Activated T-cell treated with anti-CD3 and anti-CD28 coated beads, Interleukin-2, amount 50 U/mL, for 1 hour (primary cell): ENCODE results near the gene DUS1L.

Experiments
- DNase-seq: peaks from one replicate; pipeline ENCODE4 v3.0.0-alpha.2; 2020

DUS1L gene

DNA sequence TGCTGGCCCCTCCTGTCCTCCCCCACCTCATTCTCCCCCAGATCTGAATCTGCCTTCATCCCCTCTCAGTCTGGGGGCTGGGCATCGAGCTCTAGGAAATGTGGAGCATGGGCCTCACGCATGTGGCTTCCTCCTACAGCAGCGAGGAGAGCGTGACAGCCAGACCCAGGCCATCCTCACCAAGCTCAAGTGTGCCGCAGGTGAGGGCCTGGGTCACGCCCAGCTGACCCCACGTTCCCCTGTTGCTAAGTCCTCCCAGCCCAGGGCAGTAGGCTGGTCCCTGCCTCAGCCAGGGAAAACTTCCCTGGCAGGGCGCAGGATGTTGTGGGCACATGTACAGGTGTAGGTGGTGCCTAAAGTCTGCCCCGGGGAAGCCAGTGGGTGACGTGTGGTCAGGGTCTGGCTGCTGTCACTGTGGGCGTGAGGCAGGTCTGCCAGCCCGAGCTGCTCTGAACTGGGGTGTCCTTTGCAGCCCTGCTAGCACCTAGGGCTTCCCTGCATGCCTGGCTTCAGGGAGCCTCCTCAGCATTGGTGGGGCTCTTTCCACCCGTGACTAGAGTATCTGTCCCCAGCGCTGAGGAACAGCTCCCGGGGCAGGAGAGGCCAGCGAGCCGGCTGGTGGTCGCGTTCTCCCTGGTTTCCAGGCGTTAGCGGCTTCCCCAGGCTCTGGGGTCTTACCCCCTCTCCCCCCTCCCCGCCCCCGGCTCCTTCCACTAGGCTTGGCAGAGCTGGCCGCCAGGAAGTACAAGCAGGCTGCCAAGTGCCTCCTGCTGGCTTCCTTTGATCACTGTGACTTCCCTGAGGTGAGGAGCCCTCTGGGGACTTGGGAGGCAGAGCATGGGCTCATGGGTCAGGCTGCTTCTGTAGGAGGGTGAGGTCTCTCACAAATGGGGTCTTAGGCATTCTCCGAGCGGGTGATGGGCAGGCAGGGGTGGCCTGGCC, 10.3 kb downstream of the DUS1L start:
- no peak for DNase-seq

DNA sequence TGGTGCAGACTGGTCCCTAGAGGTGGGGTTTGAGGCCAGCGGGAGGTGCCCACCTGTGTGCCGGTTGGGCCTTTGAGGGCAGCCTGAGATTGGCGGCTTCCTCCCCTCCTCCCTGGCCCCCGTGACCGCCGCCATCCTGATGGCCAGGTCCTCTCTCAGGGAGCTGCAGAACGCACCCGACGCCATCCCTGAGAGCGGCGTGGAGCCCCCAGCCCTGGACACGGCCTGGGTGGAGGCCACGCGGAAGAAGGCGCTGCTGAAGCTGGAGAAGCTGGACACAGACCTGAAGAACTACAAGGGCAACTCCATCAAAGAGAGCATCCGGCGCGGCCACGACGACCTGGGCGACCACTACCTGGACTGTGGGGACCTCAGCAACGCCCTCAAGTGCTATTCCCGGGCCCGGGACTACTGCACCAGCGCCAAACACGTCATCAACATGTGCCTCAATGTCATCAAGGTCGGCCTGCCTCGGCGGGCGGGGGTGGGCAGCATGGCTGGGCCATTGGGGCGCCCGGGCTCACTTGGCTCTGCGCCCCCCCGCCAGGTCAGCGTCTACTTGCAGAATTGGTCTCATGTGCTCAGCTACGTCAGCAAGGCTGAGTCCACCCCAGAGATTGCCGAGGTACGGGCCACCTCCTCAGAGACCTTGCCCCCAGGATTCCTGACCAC, 11.1 kb downstream of the DUS1L start:
- DNase-seq = no peak

DNA sequence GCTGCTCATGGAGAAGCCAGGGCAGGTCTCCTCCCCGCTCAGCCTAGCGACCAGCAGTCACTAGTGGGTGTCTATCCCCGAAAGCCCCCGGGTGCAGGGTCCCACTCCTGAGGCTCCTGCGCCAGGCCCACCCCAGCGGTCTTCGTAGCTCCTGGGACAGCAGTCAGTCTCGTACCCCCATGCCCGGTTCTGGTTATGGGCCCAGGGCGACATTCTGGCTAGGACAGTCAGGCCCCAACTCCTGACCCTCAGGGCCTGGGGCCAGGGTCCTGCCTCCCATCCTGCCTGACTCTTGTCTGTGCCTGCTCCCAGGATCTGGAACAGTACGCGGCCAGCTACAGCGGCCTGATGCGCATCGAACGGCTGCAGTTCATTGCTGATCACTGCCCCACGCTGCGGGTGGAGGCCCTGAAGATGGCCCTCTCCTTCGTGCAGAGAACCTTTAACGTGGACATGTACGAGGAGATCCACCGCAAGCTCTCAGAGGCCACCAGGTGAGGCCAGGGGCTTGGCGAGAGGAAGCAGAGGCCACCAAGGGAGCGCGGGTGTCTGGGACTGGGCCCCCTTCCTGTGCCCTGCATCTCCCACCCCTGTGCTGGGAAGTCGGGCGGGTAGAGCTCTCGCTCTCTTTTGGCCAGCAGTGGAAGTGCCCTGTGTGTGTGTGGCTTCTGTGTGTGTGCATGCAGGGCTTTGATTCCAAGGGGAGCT, 11.9 kb downstream of the DUS1L start:
- no peak for DNase-seq

DNA sequence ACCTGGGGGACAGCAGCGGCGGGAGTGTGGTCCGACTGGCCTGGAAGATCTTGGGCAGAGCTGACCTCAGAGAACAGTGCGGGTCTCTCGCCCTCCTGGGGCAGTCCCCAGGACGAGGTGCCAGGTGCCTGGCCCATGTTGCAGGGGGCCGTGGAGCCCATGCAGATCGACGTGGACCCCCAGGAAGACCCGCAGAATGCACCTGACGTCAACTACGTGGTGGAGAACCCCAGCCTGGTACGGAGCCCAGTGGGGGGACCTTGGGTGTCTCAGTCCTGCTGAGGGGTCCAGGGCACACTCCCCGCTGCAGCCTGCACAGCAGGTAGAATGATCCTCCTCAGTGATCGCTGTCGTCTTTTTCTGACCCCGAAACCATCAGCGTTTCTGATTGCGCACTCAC, 12.5 kb downstream of the DUS1L start:
- DNase-seq = no peak

DNA sequence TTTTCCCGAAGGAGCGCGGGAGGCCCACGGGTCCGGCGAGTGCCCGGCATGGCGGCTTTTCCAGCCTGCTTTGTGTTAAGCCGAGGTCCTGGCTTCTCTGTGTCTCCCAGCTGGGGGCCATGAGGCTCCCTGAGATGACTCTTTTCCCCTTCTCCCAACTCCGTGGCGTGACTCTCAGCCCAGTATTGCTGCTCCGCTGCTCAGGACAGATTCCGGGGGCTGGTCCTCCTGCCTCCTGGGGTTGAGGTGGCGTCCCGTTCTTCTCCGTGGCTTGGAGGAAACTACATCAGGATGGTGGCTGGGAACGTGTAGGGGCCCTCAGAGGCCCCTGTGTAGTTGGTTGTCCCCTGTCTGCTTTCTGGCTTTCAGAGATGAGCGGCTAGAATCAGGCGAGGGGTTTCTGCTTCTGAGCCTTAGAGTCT, 13.0 kb downstream of the DUS1L start:
- DNase-seq = no peak

DNA sequence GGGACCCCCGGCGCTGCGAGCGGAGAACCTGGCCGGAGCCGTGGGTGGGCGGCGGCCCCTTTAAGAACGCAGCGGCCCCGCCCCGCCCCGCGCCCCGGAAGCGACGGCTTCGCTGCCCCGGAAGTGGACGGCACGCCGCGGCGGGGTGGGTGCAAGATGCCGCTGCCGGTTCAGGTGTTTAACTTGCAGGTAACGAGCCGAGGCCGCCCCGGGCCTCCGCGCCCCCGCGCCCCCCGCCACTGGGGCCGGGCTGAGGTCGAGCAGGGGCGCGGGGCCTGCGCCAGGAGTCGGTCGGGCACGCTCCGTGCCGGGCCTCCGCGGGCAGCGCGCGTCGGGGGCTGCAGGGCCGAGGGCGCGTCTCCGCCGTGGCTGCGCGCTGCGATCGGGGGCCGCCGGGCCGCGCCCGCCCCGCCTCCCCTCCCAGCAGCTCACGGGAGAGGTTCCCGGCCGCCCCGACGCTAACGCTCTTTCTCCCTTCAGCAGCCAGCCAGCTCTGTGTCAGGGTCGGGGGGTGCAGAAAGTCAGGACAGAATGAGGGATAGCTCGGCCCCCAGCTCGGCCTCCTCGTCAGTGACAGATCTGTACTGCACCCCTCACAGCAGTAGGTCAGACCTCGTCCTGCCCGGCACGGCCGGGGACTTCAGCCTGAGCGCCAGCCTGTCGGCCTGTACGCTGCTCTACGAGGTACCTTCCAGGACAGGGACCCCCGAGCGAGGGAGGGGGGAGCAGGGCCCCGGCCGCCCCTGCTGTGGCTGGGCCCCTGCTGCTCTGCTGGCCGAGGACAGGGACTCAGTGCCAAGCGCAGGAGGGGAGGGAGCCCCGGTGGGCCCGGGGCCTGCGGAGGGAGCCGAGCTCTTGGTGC, 13.6 kb downstream of the DUS1L start, which contains the start of the genes GPS1 and RFNG:
Gene GPS1 (plus strand): TSS at position 123 of the 862 bp plus-strand sequence. CDS start 34 bp downstream, at position 157.
Gene RFNG (minus strand): TSS at position 36 of the 862 bp plus-strand sequence. CDS start 45 bp downstream, outside the sequence.
- peak; percentile 84 for DNase-seq

DNA sequence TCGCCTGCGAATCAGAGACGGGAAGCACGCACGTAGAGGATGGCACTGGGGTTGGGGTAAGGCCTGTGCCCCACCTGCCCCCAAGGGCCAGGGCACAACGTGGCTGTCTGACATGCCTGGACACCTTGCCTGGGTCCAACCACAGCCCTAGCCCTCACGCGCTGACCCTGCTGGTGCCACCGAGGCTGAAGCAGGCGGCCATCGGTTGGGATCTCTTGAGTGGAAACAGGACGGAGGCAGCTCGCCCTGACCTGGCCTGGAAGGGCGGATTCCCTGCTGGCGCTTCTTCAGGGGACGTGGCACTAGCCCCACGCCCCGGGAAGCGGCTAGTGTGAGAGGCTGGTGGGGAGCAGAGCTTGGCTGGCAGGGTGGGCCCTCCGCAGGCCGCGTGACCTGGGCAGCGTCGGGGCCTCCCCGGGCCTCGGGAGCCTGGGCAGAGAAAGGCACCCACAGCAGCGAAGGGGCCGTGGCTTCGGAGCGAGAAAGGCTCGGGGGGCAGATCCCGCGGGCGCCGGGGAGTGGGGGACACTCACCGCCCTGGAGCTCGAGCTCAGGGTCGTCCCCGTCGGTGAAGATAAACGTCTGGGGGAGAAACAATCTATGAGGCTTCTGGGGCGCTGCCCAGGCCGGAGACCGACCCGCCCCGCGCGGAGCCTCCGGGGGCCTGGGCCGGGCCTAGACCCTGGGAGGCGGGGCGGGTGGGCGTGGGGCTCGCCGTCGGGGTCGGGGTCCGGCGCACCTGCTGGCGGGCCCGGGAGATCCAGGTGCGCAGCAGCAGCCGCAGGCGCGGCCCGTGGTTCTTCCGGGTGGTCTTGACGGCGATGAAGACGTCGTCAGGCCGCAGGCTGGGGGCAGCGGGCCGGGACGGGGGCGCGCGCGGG, 14.6 kb downstream of the DUS1L start:
- no peak for DNase-seq

DNA sequence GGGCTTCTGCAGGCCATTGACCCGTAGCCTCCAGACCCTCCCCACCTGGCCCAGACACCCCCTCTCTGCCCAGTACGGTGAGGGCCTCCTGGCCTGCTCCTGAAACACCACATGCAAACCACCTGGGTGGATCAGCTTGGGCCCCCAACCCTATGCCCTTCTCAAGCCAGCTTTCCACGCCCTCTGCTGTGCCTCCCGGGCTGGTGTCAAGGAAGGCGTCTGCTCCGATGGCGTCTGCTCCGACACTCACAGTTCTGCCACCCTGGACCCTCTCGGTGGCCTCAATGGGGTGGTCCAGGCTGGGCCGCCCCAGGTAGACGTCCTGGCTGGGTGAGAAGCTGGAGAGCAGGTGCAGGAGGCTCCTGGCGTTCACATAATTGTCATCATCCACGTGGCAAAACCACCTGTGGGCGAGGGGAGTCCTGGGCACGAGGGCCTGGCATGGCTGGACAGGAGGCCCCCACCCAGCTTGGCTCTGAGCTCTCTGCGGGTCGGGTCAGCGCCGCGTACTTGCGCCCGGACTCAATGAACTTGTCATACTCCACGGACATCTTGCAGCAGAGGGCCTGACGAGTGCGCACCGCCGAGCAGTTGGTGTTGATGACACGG, 15.3 kb downstream of the DUS1L start:
- no peak for DNase-seq

DNA sequence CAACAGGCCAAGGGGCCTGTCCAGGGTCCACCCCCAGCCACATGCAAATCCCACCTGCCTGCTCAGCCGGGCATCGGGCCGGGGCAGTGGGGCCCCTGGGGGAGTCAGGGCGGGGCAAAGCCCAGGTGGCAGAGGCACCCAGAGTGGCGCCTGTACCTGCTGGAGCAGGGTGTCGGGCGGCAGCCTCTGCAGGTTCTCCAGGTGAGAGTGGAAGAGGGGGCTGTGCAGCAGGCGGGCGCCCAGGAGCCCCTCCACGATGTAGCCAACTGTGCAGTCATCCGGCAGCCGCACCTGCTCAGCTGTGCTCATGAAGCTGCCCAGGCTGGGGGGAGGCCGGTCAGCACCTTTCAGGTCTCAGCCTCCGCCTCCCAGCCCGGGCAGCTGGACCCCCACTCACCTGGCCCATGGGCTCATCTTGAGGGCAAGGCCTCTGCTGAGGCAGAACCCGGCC, 16.1 kb downstream of the DUS1L start:
- DNase-seq = no peak

DNA sequence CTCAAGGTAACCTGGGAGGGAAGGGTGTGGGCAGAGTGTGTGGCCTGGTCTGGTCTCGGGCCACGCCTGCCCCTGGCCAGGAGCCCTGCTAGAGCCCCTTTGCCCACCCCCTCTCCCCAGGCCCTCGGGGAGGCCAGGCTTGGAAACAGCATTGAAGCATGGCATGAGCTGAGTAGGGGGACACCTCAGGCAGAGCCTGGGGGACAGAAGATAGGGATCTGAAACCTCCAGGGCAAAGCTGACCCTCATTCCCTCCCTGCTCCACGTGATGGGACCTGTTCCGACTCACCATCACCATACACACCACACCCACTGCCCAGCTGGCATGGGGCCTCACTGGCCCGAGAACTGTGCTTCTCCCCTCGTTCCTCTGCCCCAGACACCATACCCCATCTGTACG, 16.5 kb downstream of the DUS1L start:
- no peak for DNase-seq

DNA sequence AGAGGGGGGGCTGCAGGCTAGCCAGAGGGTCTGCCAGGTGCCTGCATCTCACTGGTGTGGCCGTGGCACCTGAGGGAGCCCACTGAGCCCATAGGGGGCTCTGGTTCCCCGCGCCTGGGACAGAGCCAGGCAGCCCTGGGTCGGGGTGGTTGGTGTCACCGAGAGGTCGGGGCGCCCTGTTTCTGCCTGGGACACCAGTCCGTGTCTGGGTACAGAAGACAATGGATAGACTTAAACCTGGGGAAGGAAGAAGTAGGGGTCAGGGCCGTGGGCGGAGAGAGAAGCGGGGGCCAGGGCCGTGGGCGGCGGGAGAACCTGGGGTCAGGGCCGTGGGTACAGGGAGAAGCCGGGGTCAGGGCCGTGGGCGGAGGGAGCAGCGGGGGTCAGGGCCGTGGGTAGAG, 17.0 kb downstream of the DUS1L start:
- DNase-seq = no peak

DNA sequence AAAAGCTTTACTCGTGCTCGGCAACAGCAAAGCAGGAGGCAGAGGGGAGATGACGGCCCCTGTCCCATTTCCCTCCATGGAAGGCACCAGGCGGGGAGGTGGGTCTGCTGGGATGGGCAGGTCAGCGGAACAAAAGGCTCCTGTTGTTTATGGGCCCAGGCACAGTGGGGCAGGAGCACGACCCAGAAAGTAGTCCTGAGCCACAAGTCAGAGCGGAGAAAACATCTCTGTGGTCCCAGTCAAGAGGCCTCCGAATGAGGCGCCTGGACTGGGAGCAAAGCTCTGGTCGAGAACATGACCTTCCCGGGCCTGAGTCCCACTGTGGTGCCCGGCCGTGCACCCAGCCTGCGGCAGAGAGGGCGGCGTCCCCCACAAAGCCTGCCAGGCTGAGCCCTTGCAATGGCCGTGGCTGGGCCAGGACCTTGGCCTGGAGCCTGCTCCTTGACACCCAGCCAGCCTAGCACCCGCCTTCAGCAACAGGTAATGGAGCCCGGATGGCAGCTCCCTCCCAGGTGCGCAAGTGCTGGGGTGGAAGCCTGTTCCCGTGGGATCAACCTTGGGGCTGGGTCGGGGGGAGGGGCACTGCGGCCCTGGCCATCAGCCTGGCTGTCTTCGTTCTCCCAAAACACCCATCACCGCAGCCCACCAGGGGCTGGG, 17.6 kb downstream of the DUS1L start:
- DNase-seq = no peak

DNA sequence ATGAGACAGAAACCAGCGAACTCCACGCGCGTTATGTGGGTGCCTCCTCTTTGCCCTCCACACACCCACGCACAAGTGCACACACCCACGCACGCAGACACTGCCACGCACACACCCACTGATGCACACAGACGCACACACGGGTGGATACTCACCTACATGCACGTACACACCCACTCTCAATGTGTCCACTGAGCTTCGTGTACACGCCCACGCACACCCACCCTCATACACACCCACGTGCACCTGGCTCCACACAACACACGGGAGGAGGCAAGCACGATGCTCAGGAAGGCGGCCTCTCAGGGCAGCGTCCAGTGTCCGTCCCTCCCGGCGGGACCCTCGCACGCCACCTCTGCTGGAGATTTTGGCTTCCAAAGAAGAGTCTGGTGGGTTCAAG, 18.2 kb downstream of the DUS1L start:
- no peak for DNase-seq

DNA sequence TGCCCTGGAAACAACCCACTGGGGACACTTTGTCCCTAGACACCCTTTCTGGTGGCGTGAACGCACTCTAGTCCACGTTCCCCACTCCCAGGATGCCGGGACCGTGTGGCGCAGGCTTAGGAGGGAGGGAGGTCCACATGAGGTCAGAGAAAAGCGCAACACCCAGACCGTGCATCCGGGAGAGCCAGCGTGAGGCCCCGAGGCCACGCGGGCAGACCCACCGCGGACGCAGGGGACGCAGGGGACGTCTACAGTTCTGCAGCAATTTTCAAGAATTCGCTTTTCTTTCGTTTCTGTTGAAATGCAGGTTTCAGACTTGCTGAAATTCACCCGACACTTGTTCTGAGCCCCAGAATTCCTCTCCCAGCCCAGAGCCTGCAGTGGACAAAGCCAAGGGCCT, 18.7 kb downstream of the DUS1L start:
- DNase-seq = no peak

DNA sequence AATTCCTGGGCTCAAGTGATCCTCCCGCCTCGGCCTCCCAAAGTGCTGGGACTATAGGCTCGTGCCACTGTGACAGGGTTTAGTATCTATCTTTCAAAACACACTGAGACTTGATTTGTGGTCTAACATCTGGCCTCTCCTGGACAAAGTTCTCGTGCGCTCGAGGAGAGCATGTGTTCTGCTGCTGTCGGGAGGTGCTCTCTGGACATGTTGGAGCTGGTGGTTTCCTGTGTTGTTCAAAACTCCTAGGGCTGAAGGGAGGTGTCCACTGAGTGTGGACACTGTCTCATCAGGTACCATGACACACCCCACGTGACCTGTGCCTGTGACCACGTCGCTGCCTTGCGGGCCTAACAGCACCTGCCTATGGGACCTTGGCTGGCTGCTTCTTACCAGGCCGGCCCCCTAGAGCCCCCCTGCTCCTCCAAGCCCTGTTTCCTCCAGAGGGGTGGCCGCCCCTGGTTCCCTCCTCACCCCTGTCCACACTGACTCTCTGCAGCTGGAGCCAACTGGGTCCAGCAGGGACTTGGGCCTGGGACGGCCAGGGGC, 19.6 kb downstream of the DUS1L start:
- no peak for DNase-seq

DNA sequence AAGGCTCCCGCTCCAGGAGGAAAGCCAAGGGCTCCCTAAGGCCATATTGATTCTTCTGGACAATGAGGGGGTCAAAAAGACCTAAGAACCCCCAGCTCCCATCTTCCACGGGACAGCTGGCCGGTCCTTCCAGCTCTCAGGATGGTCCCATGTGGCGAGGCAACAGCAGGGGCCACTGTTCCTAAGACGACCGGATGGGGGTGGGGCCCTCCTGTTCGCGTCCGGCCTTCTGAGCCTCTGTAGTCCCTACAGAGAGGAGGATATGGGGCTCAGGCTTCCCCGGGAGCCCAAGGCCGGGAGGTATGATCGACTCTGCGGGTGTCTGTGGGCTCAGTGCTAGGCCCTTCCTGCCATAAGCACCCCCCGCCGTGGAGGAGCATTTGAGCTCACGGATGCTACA, 22.1 kb downstream of the DUS1L start:
- DNase-seq = no peak

DNA sequence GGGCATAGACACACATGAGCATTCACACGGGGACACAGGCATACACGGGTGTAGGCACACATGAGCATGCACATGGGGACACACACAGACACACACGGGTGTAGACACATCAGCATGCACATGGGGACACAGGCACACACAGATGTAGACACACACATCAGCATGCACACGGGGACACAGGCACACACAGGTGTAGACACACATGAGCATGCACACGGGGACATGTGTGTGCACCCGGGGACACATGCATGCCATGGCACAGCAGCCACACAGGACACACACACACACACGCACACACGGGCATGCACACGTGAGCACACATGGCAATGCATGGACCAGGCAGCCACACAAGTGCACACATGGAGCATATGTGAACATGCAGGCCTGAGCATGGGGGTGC, 23.0 kb downstream of the DUS1L start:
- no peak for DNase-seq

DNA sequence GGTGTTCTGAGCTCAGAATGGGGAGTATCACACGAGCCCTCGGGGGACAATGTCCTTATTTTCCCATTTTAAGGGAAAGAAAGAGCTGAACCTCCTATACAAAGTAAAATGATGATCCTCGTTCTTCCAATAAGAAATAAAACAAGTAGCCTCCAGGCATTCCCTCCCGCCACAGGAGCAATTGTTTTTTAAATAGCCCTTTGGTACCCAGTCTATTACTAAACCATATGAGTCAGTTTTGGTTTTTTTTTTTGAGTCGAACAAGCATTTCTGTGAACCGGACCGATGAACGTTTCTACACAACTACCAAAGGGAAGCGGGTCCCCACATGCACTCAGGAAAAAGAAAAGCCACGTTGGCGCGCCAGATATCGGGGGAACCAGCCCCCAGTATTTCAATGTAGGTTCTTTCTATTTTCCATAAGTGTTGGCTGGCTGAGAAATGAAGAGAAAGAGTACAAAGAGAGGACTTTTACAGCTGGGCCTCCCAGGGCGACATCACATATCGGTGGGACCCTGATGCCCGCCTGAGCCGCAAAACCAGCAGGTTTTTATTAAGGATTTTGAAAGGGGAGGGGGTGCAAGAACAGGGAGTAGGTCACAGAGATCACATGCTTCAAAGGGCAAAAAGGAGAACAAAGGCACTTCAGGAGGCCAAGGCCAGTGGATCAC, 24.3 kb downstream of the DUS1L start:
- DNase-seq = no peak

DNA sequence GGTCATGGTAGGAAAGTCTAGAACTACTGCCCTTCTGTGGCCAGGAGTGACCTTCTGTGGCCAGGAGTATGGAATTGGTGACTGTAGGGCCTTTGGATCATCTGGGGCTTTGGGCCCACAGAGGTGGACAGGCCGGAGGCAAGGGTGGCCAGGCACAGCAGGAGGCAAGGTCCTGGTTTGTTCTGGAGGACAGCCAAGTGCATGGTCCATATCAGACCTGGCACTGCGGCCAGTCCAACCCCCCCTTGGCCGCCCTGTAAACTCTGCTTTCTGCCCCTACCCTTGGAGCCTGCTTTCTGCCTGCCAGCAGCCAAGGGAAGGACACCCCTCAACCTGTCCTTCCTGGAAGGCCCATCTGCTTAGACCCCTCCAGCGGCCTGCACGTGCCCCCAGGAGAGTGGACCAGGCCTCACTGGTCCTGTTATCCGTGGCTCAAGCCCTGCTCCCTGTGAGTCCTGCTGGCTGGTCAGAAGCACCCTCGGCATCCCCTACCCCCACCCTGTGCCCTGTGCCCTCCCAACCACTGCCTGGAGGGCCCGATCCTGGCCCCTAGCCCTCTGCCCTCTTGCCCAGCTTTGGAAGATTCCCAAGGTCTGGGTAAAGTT, 25.8 kb downstream of the DUS1L start:
- DNase-seq = no peak
